HG03565 (cell line): ENCODE results near the gene PDE4D.

Experiments used
- ATAC-seq: cut with Tn5 transposase; IDR thresholded peaks from one replicate; pipeline ENCODE4 v1.9.1; 2021; ENCODE audit warnings: mild to moderate bottlenecking, moderate library complexity; ENCODE audit not compliant: unreplicated experiment

The PDE4D gene

GRCh38 chr5:58934629-58935097 is 958.9 kb downstream of the PDE4D start:
- ATAC-seq = no peak

DNA sequence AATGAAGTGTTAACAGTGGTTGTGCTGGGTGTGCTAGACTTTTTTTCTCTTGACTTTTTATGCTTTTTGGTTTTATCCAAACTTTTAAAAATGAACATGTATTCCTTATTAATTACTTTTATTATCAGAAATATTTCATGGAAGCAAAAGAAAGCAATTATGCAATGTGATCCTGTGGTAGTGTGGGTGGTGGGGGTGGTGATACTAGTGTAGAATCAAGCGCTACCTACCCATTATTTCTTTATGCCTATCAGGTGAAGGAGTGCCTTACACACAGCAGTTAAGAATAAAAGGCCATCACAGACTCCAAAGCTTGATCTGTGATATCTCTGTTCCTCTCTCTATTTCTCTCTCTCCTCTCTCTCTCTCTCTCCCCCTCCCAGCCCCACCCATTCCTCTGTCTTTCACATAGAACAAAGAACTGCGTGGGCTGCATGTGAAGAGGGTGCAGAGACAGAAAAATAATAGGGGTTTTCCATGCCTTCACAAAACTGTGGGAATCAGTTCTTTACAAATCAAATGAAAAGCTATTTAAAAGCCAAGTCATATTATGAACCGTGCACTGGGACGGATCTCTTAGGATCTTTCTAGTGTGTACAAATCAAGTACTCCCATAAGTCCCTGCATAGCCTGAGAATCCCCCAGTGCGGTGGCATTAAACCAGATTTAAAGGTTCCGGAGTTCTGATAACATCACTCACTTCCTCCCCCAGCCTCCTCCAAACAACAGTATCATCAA is 959.5 kb downstream of the PDE4D start:
- ATAC-seq = no peak

DNA sequence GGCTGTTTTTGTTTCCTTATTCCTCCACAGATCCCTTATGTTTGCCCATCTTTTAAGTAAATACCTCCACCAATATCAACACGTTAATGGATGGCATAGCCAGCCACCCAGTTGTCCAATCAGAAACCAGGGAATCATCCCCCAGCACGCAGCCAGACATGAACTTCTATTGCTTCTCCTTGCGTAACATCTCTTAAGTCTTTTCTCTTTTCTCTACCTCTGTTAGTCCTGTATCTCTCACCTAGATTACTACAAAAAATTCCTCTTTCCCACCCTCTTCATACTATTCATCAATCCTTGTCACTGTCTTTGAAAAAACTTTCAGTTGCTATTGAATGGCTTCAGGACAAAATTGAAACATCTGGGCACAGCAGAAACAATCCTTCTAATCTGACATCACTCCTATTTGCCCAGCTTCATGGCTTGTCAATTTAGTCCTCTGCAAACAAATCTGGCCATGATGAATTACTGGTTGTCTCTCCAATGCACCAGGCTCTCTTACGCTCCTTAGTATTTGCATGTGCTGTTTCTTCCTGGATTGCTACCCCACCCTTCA is 961.4 kb downstream of the PDE4D start:
- ATAC-seq = no peak

DNA sequence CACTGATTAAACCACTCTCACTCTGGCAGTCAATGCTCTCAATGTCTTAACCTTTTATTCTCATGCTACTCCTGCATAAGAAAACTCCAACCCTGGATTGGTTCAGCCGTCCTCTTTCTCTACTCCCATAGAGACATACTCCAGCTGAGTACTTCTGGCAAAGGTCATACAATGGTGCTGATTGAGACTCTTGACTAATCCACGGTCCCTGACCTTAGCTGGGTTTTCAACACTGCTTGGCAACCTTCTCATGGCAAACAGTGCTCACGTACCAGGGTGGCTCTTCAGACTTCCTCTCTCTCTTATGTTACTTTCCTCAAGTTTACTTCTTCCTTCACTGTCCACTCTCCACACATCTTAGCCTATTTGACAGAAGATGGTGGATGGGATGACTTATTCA is 963.0 kb downstream of the PDE4D start:
- ATAC-seq = no peak

DNA sequence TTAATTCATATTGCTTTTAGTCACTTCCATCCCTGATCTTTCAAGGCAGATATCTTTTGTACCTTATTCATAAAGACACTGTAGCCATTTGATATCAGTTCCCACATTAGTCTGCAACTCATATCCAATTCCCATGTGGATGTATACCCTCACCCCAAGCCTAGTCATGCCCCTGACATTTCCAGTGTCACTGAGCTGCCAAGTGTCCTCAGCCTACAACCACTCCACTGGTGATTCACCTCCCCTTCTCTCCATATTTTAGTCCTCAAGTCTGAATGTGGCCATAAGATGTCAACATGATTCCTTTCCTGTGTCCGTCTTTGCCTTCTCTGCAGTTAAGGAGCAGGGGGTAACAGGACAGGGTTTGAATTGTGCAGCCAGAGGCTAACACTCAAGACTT is 963.8 kb downstream of the PDE4D start:
- ATAC-seq = no peak

- ATAC-seq = no peak
These were observed 965.6 kb downstream of the PDE4D start for GRCh38 chr5:58927938-58928337.

GRCh38 chr5:58927181-58927580 is 966.3 kb downstream of the PDE4D start:
- no peak for ATAC-seq

- ATAC-seq = no peak
These were observed 967.0 kb downstream of the PDE4D start for GRCh38 chr5:58926541-58926935.

DNA sequence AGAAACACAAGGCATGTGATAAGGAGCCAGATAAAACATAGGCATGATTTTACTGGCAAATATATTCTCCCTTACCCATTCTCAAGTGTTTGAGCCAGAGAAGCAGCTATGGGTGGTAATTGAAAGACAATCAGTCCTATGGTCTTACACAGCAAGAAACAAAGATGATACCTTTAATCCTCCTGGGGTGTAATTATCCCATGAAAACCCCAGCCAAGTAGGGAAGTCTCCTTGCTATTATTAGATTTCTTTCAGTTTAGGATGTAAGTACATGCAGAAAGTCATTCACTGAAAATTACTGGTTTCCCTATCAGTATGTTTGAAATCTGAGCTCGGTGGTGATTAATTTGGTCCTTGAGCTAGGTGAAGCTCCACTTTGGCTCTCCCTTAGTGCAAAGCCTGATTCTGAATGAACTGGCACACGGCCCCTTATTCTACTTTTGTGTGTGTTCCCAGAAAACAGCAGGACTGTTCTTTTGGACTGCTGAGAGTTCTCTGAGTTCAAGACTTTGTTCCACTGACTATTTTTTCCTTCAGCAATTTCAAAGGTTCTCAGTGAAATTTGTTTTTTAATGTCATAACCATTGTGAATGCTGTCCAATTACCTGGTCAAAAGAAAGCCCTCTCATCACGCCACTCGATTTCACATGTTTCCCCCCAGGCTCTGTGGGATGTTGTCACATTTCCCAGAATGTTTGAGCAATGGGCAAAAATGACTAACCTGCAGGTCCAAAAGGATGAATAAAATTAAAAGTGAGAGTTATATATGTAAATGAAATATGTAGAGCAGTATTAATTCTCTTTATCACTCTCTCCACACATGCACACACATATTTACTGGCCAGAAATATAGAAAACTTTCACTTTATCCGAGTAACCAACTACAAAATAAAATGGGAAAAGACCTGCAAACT is 967.6 kb downstream of the PDE4D start:
- no peak for ATAC-seq

GRCh38 chr5:58924306-58924705 is 969.2 kb downstream of the PDE4D start:
- no peak for ATAC-seq

- ATAC-seq = no peak
These were observed 970.2 kb downstream of the PDE4D start for GRCh38 chr5:58923355-58923754.

DNA sequence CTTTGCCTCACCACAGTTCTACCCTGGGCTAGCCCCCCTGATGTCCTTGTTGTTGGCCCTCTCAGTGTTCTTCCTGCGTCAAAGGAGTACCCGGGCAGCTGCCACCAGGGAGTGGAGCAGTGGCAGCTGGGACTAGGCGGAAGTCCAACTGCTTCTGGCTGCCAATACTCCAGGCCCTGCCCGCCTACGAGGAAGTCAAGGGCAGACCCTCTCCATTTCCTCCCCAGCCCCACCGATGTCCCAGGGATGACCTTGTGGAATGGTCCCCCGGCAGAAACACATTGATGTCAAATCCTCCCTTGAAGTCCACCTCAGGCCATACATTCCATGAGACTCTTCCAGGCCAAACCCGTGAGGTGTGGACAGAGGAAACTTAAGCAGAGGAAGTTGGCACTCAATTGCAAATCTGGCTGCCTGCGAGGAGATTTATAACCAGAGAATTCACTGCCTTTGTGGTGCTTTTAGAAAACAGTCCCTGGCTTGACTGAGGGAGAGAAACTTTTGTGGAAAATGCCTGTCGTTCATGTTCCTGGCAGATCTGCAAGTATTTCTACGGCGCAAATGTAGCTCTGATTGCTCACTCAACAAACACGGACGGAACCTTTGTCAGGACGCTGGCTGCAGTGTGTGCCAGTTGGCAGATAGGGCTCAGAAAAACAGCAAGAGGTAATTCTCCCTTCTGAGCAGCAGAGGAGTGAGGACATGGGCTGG is 970.9 kb downstream of the PDE4D start:
- ATAC-seq = no peak

DNA sequence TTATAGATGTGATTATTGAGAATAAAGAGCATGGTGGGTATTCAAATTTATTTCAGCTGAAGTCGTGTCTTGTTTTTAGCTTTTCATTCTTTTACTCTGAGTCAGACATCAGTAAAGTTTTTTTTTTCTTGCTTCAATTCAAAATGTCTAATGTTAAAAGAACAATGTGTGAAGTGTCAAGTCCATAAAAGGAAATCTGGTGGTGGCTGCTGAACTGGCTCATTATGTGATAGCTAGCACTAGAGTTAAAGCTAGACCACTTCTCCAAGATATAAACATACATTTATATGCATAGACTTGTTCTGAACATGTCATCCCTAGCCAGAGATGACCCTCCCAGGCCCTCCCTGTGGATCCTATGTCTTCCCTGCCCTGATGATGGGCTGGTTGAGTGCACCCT is 972.4 kb downstream of the PDE4D start:
- no peak for ATAC-seq

DNA sequence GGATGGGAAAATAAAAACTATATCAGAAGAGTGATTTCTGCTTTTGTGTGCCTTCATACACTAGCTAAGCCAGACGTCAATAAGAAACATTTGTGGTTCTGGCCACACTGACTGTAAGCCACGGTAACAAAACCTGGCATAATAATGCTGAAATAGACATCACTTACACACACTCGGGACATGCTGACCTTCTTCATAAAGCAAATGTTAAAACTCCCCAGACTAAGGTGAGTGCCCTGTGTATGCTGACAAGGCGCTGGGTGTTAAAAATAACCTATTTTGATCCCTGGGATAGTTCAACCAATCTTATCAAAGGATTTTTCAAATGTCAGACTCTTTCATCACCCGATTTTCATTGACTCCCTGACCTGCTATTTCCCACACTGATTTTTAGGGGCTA is 973.7 kb downstream of the PDE4D start:
- ATAC-seq = no peak
